H9 (cell line): ENCODE measurements around the gene SRPK2. TPM values are rescaled to one million over a fixed set of nuclear protein-coding genes. Genes with fewer than 3 reads are reported as not detected.

ENCODE experiments used
- DNase-seq: peaks from one replicate; pipeline ENCODE4 v3.0.0-alpha.2; 2017
- H2AFZ ChIP-seq: one replicate; pipeline ENCODE4 v1.6.1; 2013; ENCODE audit warnings: mild to moderate bottlenecking, low read length, control low read depth, moderate library complexity
- H2AK5ac ChIP-seq: 2 replicates; pipeline ENCODE4 v1.6.1; 2013; ENCODE audit warnings: low read length, control low read depth, mixed read lengths; ENCODE audit not compliant: insufficient read length
- H2BK120ac ChIP-seq: one replicate; pipeline ENCODE4 v1.6.1; 2013; ENCODE audit warnings: low read depth, mild to moderate bottlenecking, low read length, control low read depth, inconsistent platforms; ENCODE audit not compliant: poor library complexity, severe bottlenecking
- H2BK12ac ChIP-seq: 2 replicates; pipeline ENCODE4 v1.6.1; 2013; ENCODE audit warnings: low read length, control low read depth, mixed read lengths, low read depth; ENCODE audit not compliant: insufficient read length
- H2BK15ac ChIP-seq: 2 replicates; pipeline ENCODE4 v1.6.1; 2013; ENCODE audit warnings: low read depth, low read length, control low read depth
- H2BK20ac ChIP-seq: one replicate; pipeline ENCODE4 v1.6.1; 2013; ENCODE audit warnings: low read depth, mild to moderate bottlenecking, low read length, control low read depth, inconsistent platforms; ENCODE audit not compliant: poor library complexity, severe bottlenecking
- H2BK5ac ChIP-seq: 2 replicates; pipeline ENCODE4 v1.6.1; 2013; ENCODE audit warnings: low read length, control low read depth, mixed read lengths; ENCODE audit not compliant: insufficient read length
- H3K14ac ChIP-seq: 2 replicates; pipeline ENCODE4 v1.6.1; 2013; ENCODE audit warnings: low read length, control low read depth; ENCODE audit not compliant: insufficient read depth
- H3K18ac ChIP-seq: 2 replicates; pipeline ENCODE4 v1.6.1; 2013; ENCODE audit warnings: low read depth, mild to moderate bottlenecking, mixed read lengths, low read length, control low read depth; ENCODE audit not compliant: insufficient read length
- H3K23ac ChIP-seq: 2 replicates; pipeline ENCODE4 v1.6.1; 2013; ENCODE audit warnings: low read length, control low read depth, mixed read lengths, low read depth; ENCODE audit not compliant: insufficient read length
- H3K23me2 ChIP-seq: 2 replicates; pipeline ENCODE4 v1.6.1; 2013; ENCODE audit warnings: low read depth, mild to moderate bottlenecking, mixed read lengths, low read length, control low read depth; ENCODE audit not compliant: insufficient read length, poor library complexity, severe bottlenecking
- H3K27ac ChIP-seq: 2 replicates; pipeline ENCODE4 v1.5.1; 2013; ENCODE audit warnings: low read length, control low read depth, mixed read lengths, low read depth; ENCODE audit not compliant: insufficient read length
- H3K27me3 ChIP-seq: 2 replicates; pipeline ENCODE4 v1.6.1; 2013; ENCODE audit warnings: low read length, control low read depth, inconsistent platforms; ENCODE audit not compliant: insufficient read depth
- H3K4ac ChIP-seq: 2 replicates; pipeline ENCODE4 v1.6.1; 2013; ENCODE audit warnings: low read depth, mild to moderate bottlenecking, control low read depth, inconsistent platforms, low read length, moderate library complexity
- H3K4me1 ChIP-seq: 2 replicates; pipeline ENCODE4 v1.6.1; 2013; ENCODE audit warnings: low read length, control low read depth, inconsistent platforms; ENCODE audit not compliant: insufficient read depth
- H3K4me2 ChIP-seq: 2 replicates; pipeline ENCODE4 v1.6.1; 2013; ENCODE audit warnings: low read length, control low read depth, mixed read lengths; ENCODE audit not compliant: insufficient read length, insufficient read depth
- H3K56ac ChIP-seq: 2 replicates; pipeline ENCODE4 v1.6.1; 2013; ENCODE audit warnings: low read depth, mild to moderate bottlenecking, mixed read lengths, low read length, control low read depth; ENCODE audit not compliant: insufficient read length
- H3K79me1 ChIP-seq: 2 replicates; pipeline ENCODE4 v1.6.1; 2013; ENCODE audit warnings: low read depth, mild to moderate bottlenecking, moderate library complexity, low read length, control low read depth, inconsistent platforms; ENCODE audit not compliant: insufficient read depth, poor library complexity, severe bottlenecking
- H3K79me2 ChIP-seq: 2 replicates; pipeline ENCODE4 v1.6.1; 2013; ENCODE audit warnings: low read length, control low read depth, inconsistent platforms; ENCODE audit not compliant: insufficient read depth
- H3K9ac ChIP-seq: 2 replicates; pipeline ENCODE4 v1.6.1; 2013; ENCODE audit warnings: low read length, control low read depth, mixed read lengths; ENCODE audit not compliant: insufficient read length; ENCODE audit errors: extremely low read depth
- H3K9me3 ChIP-seq: one replicate; pipeline ENCODE4 v1.6.1; 2013; ENCODE audit warnings: low read depth, low read length, inconsistent platforms; ENCODE audit not compliant: control insufficient read depth
- H3T11ph ChIP-seq: one replicate; pipeline ENCODE4 v1.6.1; 2013; ENCODE audit warnings: mild to moderate bottlenecking, low read length, control low read depth, inconsistent platforms
- H4K20me1 ChIP-seq: one replicate; pipeline ENCODE4 v1.6.1; 2013; ENCODE audit not compliant: control insufficient read depth, insufficient read length, insufficient read depth
- H4K5ac ChIP-seq: 2 replicates; pipeline ENCODE4 v1.6.1; 2013; ENCODE audit warnings: low read depth, mild to moderate bottlenecking, mixed read lengths, low read length, control low read depth; ENCODE audit not compliant: insufficient read length
- H4K8ac ChIP-seq: replicated peaks from 2 replicates; pipeline ENCODE4 v1.6.1; 2013; ENCODE audit warnings: low read length, control low read depth, mixed read lengths, low read depth; ENCODE audit not compliant: insufficient read length
- H4K91ac ChIP-seq: 2 replicates; pipeline ENCODE4 v1.6.1; 2013; ENCODE audit warnings: low read depth, mild to moderate bottlenecking, moderate library complexity, mixed read lengths, low read length, control low read depth; ENCODE audit not compliant: insufficient read length
- H3K27ac Mint-ChIP-seq, 3 experiments: 2 replicates in 2 of 3; 3 replicates in 1 of 3; pipeline ENCODE4 v1.8.0; 2020 to 2021; ENCODE audit warnings: mixed read lengths in 3 of 3, mild to moderate bottlenecking in 1 of 3, moderate library complexity in 1 of 3
- H3K27me3 Mint-ChIP-seq: 2 replicates; pipeline ENCODE4 v1.8.0; 2021; ENCODE audit warnings: low read depth, mild to moderate bottlenecking, moderate library complexity, mixed read lengths
- H3K36me3 Mint-ChIP-seq, 3 experiments: 2 replicates in 2 of 3; 3 replicates in 1 of 3; pipeline ENCODE4 v1.8.0; 2020 to 2021; ENCODE audit warnings: low read depth in 3 of 3, mixed read lengths in 3 of 3; ENCODE audit not compliant: insufficient read depth in 1 of 3
- H3K4me1 Mint-ChIP-seq, 2 experiments: 2 replicates each; pipeline ENCODE4 v1.8.0; 2020; ENCODE audit warnings: mixed read lengths in 2 of 2
- H3K4me3 Mint-ChIP-seq, 2 experiments: 2 replicates in 1 of 2; 3 replicates in 1 of 2; pipeline ENCODE4 v1.8.0; 2020 to 2021; ENCODE audit warnings: mild to moderate bottlenecking in 2 of 2, mixed read lengths in 2 of 2, moderate library complexity in 1 of 2
- H3K9me3 Mint-ChIP-seq, 2 experiments: 2 replicates in 1 of 2; 3 replicates in 1 of 2; pipeline ENCODE4 v1.8.0; 2020; ENCODE audit warnings: mild to moderate bottlenecking in 2 of 2, mixed read lengths in 2 of 2, moderate library complexity in 1 of 2
- CTCF ChIP-seq: fragments of 200-600 bp; sonication (generic); conservative IDR thresholded peaks from 3 replicates; pipeline ENCODE4 v1.8.0; 2021; ENCODE audit warnings: antibody characterized with exemption, mild to moderate bottlenecking
- WGBS: extraction: QIAGEN DNeasy Blood & Tissue Kit; methylation state at CpG from one replicate; pipeline ENCODE4 v1.1.7; 2013; ENCODE audit warnings: missing lambda C conversion rate, low lambda C conversion rate, mixed read lengths; ENCODE audit not compliant: insufficient read length; ENCODE audit errors: extremely low coverage; 5-methylcytosine and 5-hydroxymethylcytosine counted together
- total RNA-seq: library from RNA; stranded (reverse); gene quantifications from 2 replicates; pipeline ENCODE4 v1.2.1, GENCODE V29; 2021

The SRPK2 gene
- total RNA-seq, 1 experiment from 2014 or later = 41.1 TPM

GRCh38 chr7:105353752-105354328, 34.9 kb downstream of the SRPK2 start:
- Histone ChIP-seq H3K79me2 (peaks cover 10% of the 10 kb centered on the region; the same call in 1 of the 2 replicates), H3K9ac (no peak overlapping the region), H3K4me1 (peaks cover 2% of the 10 kb centered on the region; the same call in 1 of the 2 replicates), H4K5ac (no peak overlapping the region), H4K20me1 (peaks cover 4% of the 10 kb centered on the region), H3K4me2 (no peak overlapping the region), H3K14ac (no peak overlapping the region), H3K79me1 (peaks cover 15% of the 10 kb centered on the region), H3K56ac (no peak overlapping the region), H2BK15ac (no peak overlapping the region), H2BK12ac (no peak overlapping the region), H3K23ac (no peak overlapping the region), H2BK20ac (no peak overlapping the region), H3K27me3 (no peaks in the 10 kb centered on the region), H2BK120ac (no peak overlapping the region), H3K4ac (no peak overlapping the region), H2BK5ac (no peak overlapping the region), H3K9me3 (no peaks in the 10 kb centered on the region), H3K18ac (no peak overlapping the region), H3K27ac (no peak overlapping the region), H3T11ph (no peak overlapping the region), H3K23me2 (peaks cover 2% of the 10 kb centered on the region), H4K8ac (no peak overlapping the region), H2AFZ (no peak overlapping the region), H2AK5ac (no peak overlapping the region), H4K91ac (no peak overlapping the region)
- Mint-ChIP-seq H3K4me1 (peaks cover 18 to 30% of the 10 kb centered on the region in 2 experiments), H3K9me3 (no peaks in the 10 kb centered on the region), H3K27me3 (no peaks in the 10 kb centered on the region), H3K4me3 (no peak overlapping the region), H3K36me3 (no peaks in the 10 kb centered on the region; a peak in 1 of 7 replicates), H3K27ac (peak overlapping the region in 2 of 3 experiments; percentile 51 to 76; a peak in 4 of 7 replicates)
- DNase-seq = no peak
- no CpG with 5 or more reads among the region's 5 CpGs for whole genome bisulfite sequencing
- no peak for TF ChIP-seq CTCF
